ENCODE results near the gene AP2S1. TPM values are rescaled to one million over a fixed set of nuclear protein-coding genes. Genes with fewer than 3 reads are reported as not detected.
"Not testable (repeated sequence)": the region's sequence is repeated elsewhere in the genome, so short reads cannot be mapped to it uniquely, and the experiment has no call there.

AP2S1 gene
- total RNA-seq, 1 donor from 2014 or later = 75.9 TPM

DNA sequence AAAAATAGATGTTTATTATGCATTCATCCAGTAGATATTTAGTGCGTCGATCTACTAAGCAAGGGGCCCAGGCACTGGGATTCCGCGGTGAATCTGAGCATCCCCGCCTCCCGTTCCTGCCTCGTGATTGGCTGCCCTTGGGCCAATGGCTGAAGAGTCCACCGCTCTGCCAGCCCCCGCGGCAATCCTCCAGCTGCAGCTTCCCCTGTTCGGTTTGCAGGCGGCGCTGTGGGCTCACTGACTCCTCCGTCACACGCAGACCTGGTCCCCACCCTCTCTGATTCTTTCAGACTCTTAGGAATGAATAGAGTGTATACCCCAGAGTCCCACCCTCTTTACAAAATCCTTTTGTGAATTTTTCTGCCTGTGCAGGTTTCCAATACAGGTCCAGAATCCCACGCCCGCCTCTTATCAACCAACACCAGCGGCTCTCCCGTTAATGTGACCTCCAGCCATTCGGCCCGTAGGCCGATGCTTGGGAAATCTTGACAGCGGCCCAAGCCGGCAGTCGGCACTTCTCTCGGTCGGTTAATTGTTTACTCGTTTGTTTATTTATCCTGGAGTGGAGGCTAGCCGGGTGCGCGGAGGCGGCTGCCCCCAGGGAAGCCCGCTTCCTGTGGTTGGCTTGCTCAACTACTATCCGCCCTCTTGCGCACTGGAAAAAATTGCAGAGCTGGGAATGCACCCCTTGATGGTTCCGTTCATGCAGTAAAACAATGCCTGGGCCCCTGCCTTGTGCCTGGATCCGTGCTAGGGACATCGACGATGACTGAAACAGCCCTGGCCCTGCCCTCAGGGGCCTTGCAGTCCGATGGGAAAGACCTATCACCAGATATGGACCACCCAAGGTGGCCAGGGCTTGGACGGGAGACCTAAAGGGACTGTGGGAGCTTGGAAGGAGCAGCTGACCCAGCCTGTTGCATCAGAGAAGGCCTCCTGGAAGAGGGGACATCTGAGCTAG lies 5.7 kb upstream of the AP2S1 start:
- H3K36me3 ChIP-seq = no peaks in the 10 kb centered on the region
- peak overlapping the region; percentile 83 for H3K27ac ChIP-seq
- H3K9me3 ChIP-seq = no peaks in the 10 kb centered on the region
- H3K4me3 ChIP-seq = peak overlapping the region; percentile 39 to 42
- DNase-seq (ENCODE audit: extremely low spot score in 2 of 2) = peak in 1 of 2 donors; percentile 97
- H3K27me3 ChIP-seq = no peaks in the 10 kb centered on the region
- intact Hi-C loops (cut with DNase I) = loop anchor here (5.0 kb wide), 1 partner anchor 136 kb away; no protein-coding TSS in a partner anchor
- H3K4me1 ChIP-seq = peaks cover 27% of the 10 kb centered on the region
- TF ChIP-seq, protein P1, sequence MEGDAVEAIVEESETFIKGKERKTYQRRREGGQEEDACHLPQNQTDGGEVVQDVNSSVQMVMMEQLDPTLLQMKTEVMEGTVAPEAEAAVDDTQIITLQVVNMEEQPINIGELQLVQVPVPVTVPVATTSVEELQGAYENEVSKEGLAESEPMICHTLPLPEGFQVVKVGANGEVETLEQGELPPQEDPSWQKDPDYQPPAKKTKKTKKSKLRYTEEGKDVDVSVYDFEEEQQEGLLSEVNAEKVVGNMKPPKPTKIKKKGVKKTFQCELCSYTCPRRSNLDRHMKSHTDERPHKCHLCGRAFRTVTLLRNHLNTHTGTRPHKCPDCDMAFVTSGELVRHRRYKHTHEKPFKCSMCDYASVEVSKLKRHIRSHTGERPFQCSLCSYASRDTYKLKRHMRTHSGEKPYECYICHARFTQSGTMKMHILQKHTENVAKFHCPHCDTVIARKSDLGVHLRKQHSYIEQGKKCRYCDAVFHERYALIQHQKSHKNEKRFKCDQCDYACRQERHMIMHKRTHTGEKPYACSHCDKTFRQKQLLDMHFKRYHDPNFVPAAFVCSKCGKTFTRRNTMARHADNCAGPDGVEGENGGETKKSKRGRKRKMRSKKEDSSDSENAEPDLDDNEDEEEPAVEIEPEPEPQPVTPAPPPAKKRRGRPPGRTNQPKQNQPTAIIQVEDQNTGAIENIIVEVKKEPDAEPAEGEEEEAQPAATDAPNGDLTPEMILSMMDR (IDR thresholded peaks at IDR 0.05) = peak; percentile 55 to 67 (median 61)
- TF ChIP-seq POLR2AphosphoS5 (IDR thresholded peaks at IDR 0.05; ENCODE audit: insufficient read depth in 1 of 2, low read depth in 1 of 2) = peak; percentile 80 to 83
- TF ChIP-seq POLR2A (IDR thresholded peaks at IDR 0.05) = no peak

DNA sequence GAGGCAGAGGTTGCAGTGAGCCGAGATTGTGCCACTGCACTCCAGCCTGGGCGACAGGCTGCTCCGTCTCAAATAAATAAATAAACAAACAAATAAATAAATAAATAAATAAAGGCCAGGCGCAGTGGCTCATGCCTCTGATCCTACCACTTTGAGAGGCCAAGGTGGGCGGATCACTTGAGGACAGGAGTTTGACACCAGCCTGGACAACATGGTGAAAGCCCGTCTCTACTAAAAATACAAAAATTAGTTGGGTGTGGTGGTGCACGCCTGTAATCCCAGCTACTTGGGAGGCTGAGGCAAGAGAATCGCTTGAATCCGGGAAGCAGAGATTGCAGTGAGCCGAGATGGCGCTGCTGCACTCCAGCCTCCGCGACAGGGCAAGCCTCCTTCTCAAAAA lies 4.1 kb upstream of the AP2S1 start:
- H3K4me3 ChIP-seq; H3K9me3 ChIP-seq; H3K27ac ChIP-seq; H3K27me3 ChIP-seq; DNase-seq (ENCODE audit: extremely low spot score in 2 of 2); H3K36me3 ChIP-seq: not testable (repeated sequence)
- H3K4me1 ChIP-seq = peaks cover 31% of the 10 kb centered on the region
- intact Hi-C loops (cut with DNase I) = loop anchor here (5.0 kb wide), 1 partner anchor 138 kb away; no protein-coding TSS in a partner anchor

DNA sequence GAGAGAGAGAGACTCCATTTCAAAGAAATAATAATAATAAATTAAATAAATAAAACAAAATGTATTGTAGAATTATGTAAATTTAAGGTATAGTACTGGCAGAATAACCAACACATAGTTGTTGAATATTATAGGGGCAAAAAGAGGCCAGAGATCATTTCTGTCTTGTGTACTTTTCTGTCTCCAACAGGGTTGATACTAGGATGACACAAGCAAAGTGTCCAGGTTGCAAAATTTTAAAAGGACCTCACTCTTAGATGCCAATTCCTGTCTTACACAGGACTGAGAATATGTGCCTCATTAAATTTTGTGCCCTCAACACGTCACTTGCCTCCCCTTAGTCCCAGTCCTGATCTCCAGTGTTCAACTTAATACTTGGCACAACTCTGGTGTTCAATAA lies 2.2 kb upstream of the AP2S1 start:
- no peak for DNase-seq (ENCODE audit: extremely low spot score in 2 of 2)
- no peaks in the 10 kb centered on the region for H3K27me3 ChIP-seq
- no peaks in the 10 kb centered on the region for H3K36me3 ChIP-seq
- H3K27ac ChIP-seq = no peak overlapping the region
- peaks cover 35% of the 10 kb centered on the region for H3K4me1 ChIP-seq
- H3K4me3 ChIP-seq = no peak overlapping the region
- no peaks in the 10 kb centered on the region for H3K9me3 ChIP-seq
- intact Hi-C loops (cut with DNase I) = no loop called here
- TF ChIP-seq POLR2AphosphoS5 (IDR thresholded peaks at IDR 0.05; ENCODE audit: insufficient read depth in 1 of 2, low read depth in 1 of 2) (no peak), POLR2A (IDR thresholded peaks at IDR 0.05) (no peak)
- TF ChIP-seq, protein P1 (IDR thresholded peaks at IDR 0.05) = no peak

DNA sequence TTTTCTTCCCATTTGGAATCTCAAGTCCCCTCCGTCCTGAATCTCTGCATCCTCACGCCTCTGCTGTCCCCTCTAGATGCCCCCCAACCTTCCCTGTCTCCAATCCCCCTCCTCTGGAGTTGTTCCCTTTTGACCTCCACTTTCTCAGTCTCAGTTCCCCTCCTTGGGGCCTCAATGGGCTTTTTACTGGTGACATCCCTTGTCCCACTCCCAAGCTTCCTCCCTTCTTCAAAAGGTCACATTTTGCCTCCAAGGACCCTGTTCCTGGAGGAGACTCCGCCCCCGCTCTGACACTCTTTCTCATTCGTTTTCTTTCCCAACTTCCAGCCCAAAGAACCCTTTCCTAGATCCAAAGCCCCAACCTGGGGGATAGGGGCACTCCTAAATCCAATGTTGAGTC lies 1.0 kb downstream of the AP2S1 start:
- Histone ChIP-seq H3K27ac (peak overlapping the region; percentile 72), H3K4me1 (peaks cover 16% of the 10 kb centered on the region), H3K36me3 (peaks cover 0 to 3% of the 10 kb centered on the region in 2 donors), H3K27me3 (no peaks in the 10 kb centered on the region), H3K4me3 (peak overlapping the region; percentile 81 to 86), H3K9me3 (no peaks in the 10 kb centered on the region)
- no peak for DNase-seq (ENCODE audit: extremely low spot score in 2 of 2)
- intact Hi-C loops (cut with DNase I) = no loop called here
- TF ChIP-seq POLR2AphosphoS5 (IDR thresholded peaks at IDR 0.05; ENCODE audit: insufficient read depth in 1 of 2, low read depth in 1 of 2) (no peak), POLR2A (IDR thresholded peaks at IDR 0.05) (no peak)
- TF ChIP-seq, protein P1 (IDR thresholded peaks at IDR 0.05) = no peak

DNA sequence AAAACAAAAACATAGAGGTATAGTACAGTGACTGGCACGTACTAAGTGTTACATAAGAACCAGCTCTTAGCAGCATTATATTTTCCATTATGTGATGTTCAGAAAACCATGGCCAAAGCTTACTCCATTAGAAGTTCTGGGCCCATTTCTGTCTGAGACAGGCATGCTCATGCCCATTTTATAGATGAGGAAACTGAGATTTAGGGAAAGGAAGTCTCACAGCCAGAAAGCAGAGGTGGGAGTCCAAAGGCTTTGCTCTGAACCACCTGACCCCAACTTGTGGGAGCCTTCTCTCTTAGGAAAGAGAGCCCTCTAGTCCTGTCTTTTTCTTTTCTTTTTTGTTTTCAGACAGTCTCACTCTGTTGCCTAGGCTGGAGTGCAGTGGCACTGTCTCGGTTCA lies 2.3 kb downstream of the AP2S1 start:
- peaks cover 0 to 15% of the 10 kb centered on the region in 2 donors for H3K36me3 ChIP-seq
- no peaks in the 10 kb centered on the region for H3K27me3 ChIP-seq
- no peak for DNase-seq (ENCODE audit: extremely low spot score in 2 of 2)
- TF ChIP-seq POLR2AphosphoS5 (IDR thresholded peaks at IDR 0.05; ENCODE audit: insufficient read depth in 1 of 2, low read depth in 1 of 2) (no peak), POLR2A (IDR thresholded peaks at IDR 0.05) (no peak)
- TF ChIP-seq, protein P1 (IDR thresholded peaks at IDR 0.05) = no peak
- H3K27ac ChIP-seq = no peak overlapping the region
- no peaks in the 10 kb centered on the region for H3K9me3 ChIP-seq
- H3K4me3 ChIP-seq = no peak overlapping the region
- H3K4me1 ChIP-seq = peaks cover 16% of the 10 kb centered on the region
- intact Hi-C loops (cut with DNase I) = no loop called here
